Measurements from ENCODE around the gene DNAJC24. TPM values are rescaled to one million over a fixed set of nuclear protein-coding genes. Genes with fewer than 3 reads are reported as not detected.

The DNAJC24 gene
- total RNA-seq, 1 experiment from 2014 or later: 18.2 TPM

Other genes starting within 250 kb of the DNAJC24 start
- 0.05 TPM in 1 of 2 replicates, not detected in the other for gene DCDC1, start 121 bp upstream of the DNAJC24 start, total RNA-seq (2014; rRNA removed; shearing (Covaris generic))
- gene IMMP1L, start 139.8 kb downstream of the DNAJC24 start, total RNA-seq (2014; rRNA removed; shearing (Covaris generic)): 17.5 and 91.2 TPM in 2 replicates
- gene ELP4, start 139.9 kb downstream of the DNAJC24 start, total RNA-seq (2014; rRNA removed; shearing (Covaris generic)): 32.4 and 33.0 TPM in 2 replicates

All from A172 (cell line).